WTC11 (cell line): ENCODE measurements around the gene RGL2. TPM values are rescaled to one million over a fixed set of nuclear protein-coding genes. Genes with fewer than 3 reads are reported as not detected.

Source experiments
- ATAC-seq: fragments of 200-7000 bp; cut with Tn5 transposase; 2 replicates; pipeline ENCODE4 v1.10.0; 2021; ENCODE audit warnings: mild to moderate bottlenecking, moderate library complexity
- CTCF ChIA-PET: fragments of 300-600 bp; sonication (Branson Sonifier 250); formaldehyde crosslinking; loops from one replicate; lab custom pipeline; 2021; ENCODE audit warnings: antibody characterized with exemption; lab: Charles Lee
- POLR2A ChIA-PET: fragments of 350-600 bp; sonication (Branson Sonifier 250); formaldehyde crosslinking; loops from one replicate; lab custom pipeline; 2021; ENCODE audit warnings: antibody characterized with exemption; lab: Charles Lee
- DNase-seq: peaks from one replicate; pipeline ENCODE4 v3.0.0; 2021; ENCODE audit warnings: low spot score
- H3K27ac Mint-ChIP-seq: 2 replicates; pipeline ENCODE4 v1.8.0; 2021; ENCODE audit warnings: mixed read lengths
- H3K27me3 Mint-ChIP-seq: 2 replicates; pipeline ENCODE4 v1.8.0; 2021; ENCODE audit warnings: low read depth, mild to moderate bottlenecking, moderate library complexity, mixed read lengths
- H3K36me3 Mint-ChIP-seq: 2 replicates; pipeline ENCODE4 v1.8.0; 2021; ENCODE audit warnings: mixed read lengths
- H3K4me1 Mint-ChIP-seq: 2 replicates; pipeline ENCODE4 v1.8.0; 2022; ENCODE audit warnings: mixed read lengths
- H3K4me3 Mint-ChIP-seq: 2 replicates; pipeline ENCODE4 v1.8.0; 2021; ENCODE audit warnings: mild to moderate bottlenecking, moderate library complexity, mixed read lengths
- H3K9me3 Mint-ChIP-seq: 2 replicates; pipeline ENCODE4 v1.8.0; 2021; ENCODE audit warnings: mixed read lengths
- AR ChIP-seq: fragments of 250-450 bp; sonication (Bioruptor Pico); IDR thresholded peaks from 2 replicates; pipeline ENCODE4 v1.9.0; 2021; ENCODE audit warnings: mild to moderate bottlenecking
- ATF3 ChIP-seq: sonication (generic); formaldehyde crosslinking; conservative IDR thresholded peaks from 2 replicates; pipeline ENCODE4 v1.8.1; 2022; ENCODE audit warnings: mild to moderate bottlenecking, missing genetic modification reagents
- CBFB ChIP-seq: sonication (generic); formaldehyde crosslinking; IDR thresholded peaks from 2 replicates; pipeline ENCODE4 v1.8.1; 2022; ENCODE audit warnings: mild to moderate bottlenecking, low read depth, missing genetic modification reagents
- ESRRA ChIP-seq: sonication (generic); formaldehyde crosslinking; IDR thresholded peaks from 2 replicates; pipeline ENCODE4 v1.8.1; 2022; ENCODE audit warnings: mild to moderate bottlenecking, missing genetic modification reagents, borderline replicate concordance
- FOXP4 ChIP-seq: sonication (generic); formaldehyde crosslinking; IDR thresholded peaks from 2 replicates; pipeline ENCODE4 v1.8.0; 2022; ENCODE audit warnings: mild to moderate bottlenecking, missing genetic modification reagents
- MYBL2 ChIP-seq: sonication (generic); formaldehyde crosslinking; IDR thresholded peaks from 2 replicates; pipeline ENCODE4 v1.8.1; 2023; ENCODE audit warnings: mild to moderate bottlenecking, moderate library complexity, missing genetic modification reagents
- NFATC4 ChIP-seq: fragments of 250-450 bp; sonication (Bioruptor Pico); IDR thresholded peaks from 2 replicates; pipeline ENCODE4 v1.9.0; 2021; ENCODE audit warnings: mild to moderate bottlenecking
- NR1H2 ChIP-seq: sonication (generic); formaldehyde crosslinking; IDR thresholded peaks from 2 replicates; pipeline ENCODE4 v1.9.0; 2021; ENCODE audit warnings: mild to moderate bottlenecking, moderate library complexity, missing genetic modification reagents
- NR3C1 ChIP-seq: sonication (generic); formaldehyde crosslinking; conservative IDR thresholded peaks from 2 replicates; pipeline ENCODE4 v1.8.1; 2023; ENCODE audit warnings: low read depth, mild to moderate bottlenecking, missing genetic modification reagents
- PREB ChIP-seq: sonication (generic); formaldehyde crosslinking; IDR thresholded peaks from 2 replicates; pipeline ENCODE4 v1.8.1; 2022; ENCODE audit warnings: mild to moderate bottlenecking, missing genetic modification reagents, moderate library complexity, borderline replicate concordance
- SMAD3 ChIP-seq: sonication (generic); formaldehyde crosslinking; IDR thresholded peaks from 2 replicates; pipeline ENCODE4 v1.8.0; 2022; ENCODE audit warnings: missing genetic modification reagents, mild to moderate bottlenecking, borderline replicate concordance
- TCF7 ChIP-seq: sonication (generic); formaldehyde crosslinking; IDR thresholded peaks from 2 replicates; pipeline ENCODE4 v1.8.0; 2022; ENCODE audit warnings: mild to moderate bottlenecking, low read depth, missing genetic modification reagents, moderate library complexity
- TEAD1 ChIP-seq: sonication (generic); formaldehyde crosslinking; IDR thresholded peaks from 2 replicates; pipeline ENCODE4 v1.8.0; 2022; ENCODE audit warnings: mild to moderate bottlenecking, missing genetic modification reagents
- ZNF232 ChIP-seq: sonication (generic); formaldehyde crosslinking; IDR thresholded peaks from 2 replicates; pipeline ENCODE4 v1.8.0; 2022; ENCODE audit warnings: mild to moderate bottlenecking, missing genetic modification reagents
- ZNF281 ChIP-seq: sonication (generic); formaldehyde crosslinking; IDR thresholded peaks from 2 replicates; pipeline ENCODE4 v1.8.0; 2023; ENCODE audit warnings: mild to moderate bottlenecking, missing genetic modification reagents
- ZNF423 ChIP-seq: fragments of 250-450 bp; sonication (Bioruptor Pico); IDR thresholded peaks from 2 replicates; pipeline ENCODE4 v2.1.2; 2022; ENCODE audit warnings: mild to moderate bottlenecking, moderate library complexity
- ZNF512 ChIP-seq: sonication (generic); formaldehyde crosslinking; IDR thresholded peaks from 2 replicates; pipeline ENCODE4 v1.8.1; 2022; ENCODE audit warnings: missing genetic modification reagents, borderline replicate concordance
- total RNA-seq: library from RNA; stranded (reverse); gene quantifications from 3 replicates; pipeline ENCODE4 v1.2.3, GENCODE V29; 2021

RGL2 gene
- total RNA-seq, 1 experiment from 2014 or later: 77.1 TPM

- TF ChIP-seq ZNF281 (CRISPR knock-in tag) (no peak), TCF7 (CRISPR knock-in tag) (no peak), PREB (CRISPR knock-in tag) (no peak), AR (no peak), NR1H2 (CRISPR knock-in tag) (no peak), ZNF512 (CRISPR knock-in tag) (no peak), ATF3 (no peak), ZNF423 (CRISPR knock-in tag) (no peak), TEAD1 (CRISPR knock-in tag) (peak; percentile 29; the same call in 1 of the 2 replicates), FOXP4 (CRISPR knock-in tag) (no peak), CBFB (no peak), ZNF232 (CRISPR knock-in tag) (no peak)
These were observed 24.5 kb downstream of the RGL2 start (continued) for GRCh38 chr6:33273924-33274902.

- POLR2A ChIA-PET: no interaction called here
- Mint-ChIP-seq H3K4me3 (peak overlapping the region; percentile 96), H3K27me3 (no peaks in the 10 kb centered on the region), H3K27ac (peak overlapping the region; percentile 100), H3K36me3 (peaks cover 54% of the 10 kb centered on the region), H3K9me3 (no peaks in the 10 kb centered on the region), H3K4me1 (peaks cover 53% of the 10 kb centered on the region)
- ATAC-seq (no peak), DNase-seq (no peak)
- CTCF ChIA-PET: no interaction called here
- no peak for TF ChIP-seq SMAD3 (CRISPR knock-in tag)
- no peak for TF ChIP-seq ESRRA (CRISPR knock-in tag)
- TF ChIP-seq MYBL2 (CRISPR knock-in tag): no peak
- no peak for TF ChIP-seq ZNF423 (CRISPR knock-in tag)
- no peak for TF ChIP-seq NR3C1
- 0 out of 2 replicates have a peak, but pooled peaks have one; percentile 30 for TF ChIP-seq NFATC4 (CRISPR knock-in tag)
These were observed 25.4 kb downstream of the RGL2 start for GRCh38 chr6:33273129-33273923.
